NCI-H82 (cell line): ENCODE data around the gene FAM43B.

Source experiments
- DNase-seq: peaks from one replicate; lab custom pipeline; 2025; lab: John Stamatoyannopoulos, UW

Gene FAM43B

DNA sequence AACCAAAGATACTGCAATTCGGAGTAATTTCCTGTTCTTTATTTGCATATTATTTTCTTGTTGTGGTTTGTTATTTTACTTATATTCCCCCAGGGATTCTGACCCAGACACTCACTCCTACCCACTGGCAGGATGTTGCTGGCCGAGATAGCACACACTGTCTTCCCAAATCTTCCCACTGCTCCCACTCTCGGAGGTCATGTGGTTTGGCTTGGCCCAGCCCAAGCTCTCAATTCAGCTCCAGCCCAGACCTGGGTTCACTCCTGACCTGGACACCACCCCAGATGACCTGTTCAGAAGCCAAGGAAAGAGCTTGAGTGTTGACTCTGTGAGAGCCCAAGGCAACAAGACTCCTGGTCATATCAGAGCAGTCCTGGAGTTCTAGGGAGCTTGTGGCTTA is 1.2 kb upstream of the FAM43B start:
- no peak for DNase-seq

GRCh38 chr1:20552728-20553445 is 514 bp downstream of the FAM43B start:
- peak; percentile 37 for DNase-seq

DNA sequence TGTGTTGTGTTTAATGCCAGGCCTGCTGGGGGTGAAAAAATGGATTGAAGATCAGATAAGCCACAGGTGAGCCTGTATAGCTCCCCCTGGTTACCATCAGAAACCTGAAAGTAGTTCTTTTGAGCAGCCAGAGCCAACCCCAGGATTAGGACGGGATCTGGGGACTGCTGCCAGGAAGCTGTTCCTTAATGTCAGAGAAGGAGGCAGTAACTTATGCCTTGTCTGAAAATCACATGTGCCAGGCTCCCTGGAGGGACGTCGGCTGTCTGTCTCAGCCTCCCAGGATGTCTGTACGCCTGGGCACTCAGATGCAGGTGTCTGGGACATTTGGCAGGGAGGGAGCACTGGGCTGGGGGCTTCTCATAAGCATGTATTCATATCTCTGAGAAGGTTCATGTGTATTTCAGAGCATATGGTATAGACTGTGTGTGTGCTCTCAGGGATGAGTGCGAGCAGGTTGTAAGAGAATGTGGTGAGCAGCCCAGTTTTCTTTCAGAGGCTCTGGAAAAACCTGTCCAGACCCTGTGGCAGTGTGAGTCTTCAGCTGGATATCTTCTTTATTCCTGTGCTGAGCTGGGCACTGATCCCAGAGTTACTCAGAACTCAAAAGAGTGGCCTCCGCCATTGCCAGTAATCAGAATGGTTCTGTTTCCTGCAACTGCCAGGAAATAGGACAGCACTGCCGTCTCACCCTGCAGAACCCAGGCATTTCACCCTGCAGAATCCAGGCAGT is 2.8 kb downstream of the FAM43B start:
- no peak for DNase-seq

DNA sequence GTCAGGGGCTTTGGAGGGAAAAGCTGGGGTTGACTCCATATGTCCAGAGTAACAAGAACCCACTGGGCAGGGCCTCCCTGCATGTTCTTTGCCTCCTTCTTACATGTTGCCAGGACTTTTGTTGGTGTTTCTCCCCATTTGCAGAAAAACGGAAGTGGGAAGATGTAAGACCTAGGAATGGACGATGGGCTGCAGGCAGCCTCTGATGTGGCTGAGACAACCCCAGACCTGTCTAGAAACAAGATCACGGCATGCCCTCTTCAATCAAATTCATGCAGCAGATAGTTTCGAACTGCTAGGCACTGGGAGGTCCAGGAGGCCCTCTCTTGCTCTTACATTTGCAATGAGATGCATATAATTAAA is 3.4 kb downstream of the FAM43B start:
- DNase-seq: no peak

DNA sequence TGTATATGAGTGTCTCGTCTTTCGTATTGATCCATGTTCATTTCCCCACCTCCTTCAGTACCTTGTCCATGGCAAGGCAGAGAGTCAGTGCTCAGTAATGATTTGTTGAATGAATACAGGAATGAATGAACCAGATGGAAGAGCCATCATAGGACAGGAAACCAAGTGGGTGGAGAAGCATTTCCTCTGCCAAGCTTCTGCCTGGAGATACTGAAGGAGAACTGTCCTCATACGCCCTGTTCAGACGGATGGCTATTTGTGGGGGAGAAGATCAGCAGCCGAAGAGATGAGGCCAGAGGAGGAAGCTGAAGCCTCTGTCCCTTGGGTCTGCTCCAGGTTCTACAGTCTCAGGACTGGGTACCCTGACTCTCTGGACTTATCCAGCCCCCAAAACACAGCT is 5.8 kb downstream of the FAM43B start:
- no peak for DNase-seq

DNA sequence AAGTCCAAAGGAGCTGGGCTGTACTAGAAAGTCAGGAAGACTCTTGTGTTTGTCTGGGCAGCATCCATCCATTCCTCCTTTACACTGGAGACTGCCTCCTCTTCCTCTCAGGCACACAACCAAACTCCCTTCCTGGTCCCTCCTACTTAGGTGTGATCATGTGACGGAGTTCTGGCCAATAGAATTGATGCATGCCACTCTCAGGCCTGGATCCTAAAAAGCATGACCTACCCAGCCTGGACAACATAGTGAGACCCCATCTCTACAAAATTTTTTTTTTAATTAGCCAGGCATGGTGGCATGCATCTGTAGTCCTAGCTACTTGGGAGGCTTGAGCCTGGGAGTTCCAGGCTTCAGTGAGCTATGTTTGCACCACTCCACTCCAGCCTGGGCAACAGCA is 8.6 kb downstream of the FAM43B start:
- DNase-seq: no peak

- no peak for DNase-seq
Observed at GRCh38 chr1:20565234-20565633, 12.9 kb downstream of the FAM43B start.

DNA sequence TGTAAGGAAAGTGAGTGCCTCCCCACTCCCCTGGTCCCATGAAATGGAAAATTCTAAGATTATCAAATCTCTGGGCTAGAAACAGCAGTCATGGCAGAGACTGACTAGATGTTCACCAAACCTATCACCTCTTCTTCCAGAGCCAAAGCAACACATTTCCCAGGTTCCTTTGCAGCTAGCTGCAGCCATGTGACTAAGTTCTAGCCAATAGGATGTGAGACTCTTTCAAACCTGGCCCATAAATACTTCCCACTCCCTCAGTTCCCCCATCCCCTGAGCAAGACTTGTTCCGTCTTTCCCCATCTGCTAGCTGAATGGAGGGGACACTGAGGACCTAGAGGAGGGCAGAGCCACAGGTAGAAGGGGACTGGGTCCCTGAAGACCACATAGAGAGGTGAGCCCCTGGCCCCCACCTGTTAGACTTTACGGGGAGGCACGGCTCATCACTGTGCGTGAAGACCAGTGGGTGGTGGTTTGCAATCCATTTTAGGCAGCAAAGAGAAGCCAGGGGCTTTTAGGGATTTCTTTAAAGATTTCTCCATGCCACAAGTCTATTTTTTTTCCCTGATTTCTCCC is 17.2 kb downstream of the FAM43B start:
- no peak for DNase-seq

DNA sequence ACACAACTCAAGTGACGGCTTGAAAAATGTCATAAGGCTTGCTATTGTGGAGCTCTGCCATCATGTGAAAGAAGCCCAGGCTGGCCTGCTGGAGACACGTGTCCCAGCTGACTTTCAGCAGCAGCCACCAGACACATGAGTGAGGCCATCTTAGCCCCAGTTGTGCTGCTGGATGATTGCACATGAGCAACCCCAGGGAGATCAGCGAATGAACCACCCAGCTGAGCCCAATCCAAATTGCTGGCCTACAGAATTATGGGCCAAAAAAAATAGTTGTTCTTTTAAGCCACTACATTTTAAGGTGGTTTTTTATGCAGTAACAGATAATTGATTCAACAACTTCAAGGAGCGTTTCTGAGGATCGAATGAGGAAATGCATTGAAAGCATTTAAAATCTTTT is 19.1 kb downstream of the FAM43B start:
- DNase-seq: no peak

DNA sequence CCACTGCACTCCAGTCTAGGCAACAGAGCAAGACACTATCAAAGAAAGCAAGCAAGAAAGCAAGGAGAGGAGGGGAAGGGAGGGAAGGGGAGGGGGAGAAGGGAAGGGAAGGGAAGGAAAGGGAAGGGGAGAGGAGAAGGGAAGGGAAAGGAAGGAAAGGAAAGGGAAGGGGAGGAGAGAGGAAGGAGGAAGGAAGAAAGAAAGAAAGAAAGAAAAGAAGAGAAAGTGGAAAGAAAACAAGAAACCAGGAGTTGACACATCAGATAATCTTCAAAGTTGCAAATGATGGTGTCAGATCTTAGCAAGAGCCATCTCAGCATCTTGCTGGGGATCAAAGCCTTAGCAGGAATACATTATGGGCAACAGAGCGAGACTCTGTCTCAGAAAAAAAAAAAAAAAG is 21.6 kb downstream of the FAM43B start:
- DNase-seq: no peak

GRCh38 chr1:20574686-20575540 is 22.5 kb downstream of the FAM43B start:
- DNase-seq: peak; percentile 91

DNA sequence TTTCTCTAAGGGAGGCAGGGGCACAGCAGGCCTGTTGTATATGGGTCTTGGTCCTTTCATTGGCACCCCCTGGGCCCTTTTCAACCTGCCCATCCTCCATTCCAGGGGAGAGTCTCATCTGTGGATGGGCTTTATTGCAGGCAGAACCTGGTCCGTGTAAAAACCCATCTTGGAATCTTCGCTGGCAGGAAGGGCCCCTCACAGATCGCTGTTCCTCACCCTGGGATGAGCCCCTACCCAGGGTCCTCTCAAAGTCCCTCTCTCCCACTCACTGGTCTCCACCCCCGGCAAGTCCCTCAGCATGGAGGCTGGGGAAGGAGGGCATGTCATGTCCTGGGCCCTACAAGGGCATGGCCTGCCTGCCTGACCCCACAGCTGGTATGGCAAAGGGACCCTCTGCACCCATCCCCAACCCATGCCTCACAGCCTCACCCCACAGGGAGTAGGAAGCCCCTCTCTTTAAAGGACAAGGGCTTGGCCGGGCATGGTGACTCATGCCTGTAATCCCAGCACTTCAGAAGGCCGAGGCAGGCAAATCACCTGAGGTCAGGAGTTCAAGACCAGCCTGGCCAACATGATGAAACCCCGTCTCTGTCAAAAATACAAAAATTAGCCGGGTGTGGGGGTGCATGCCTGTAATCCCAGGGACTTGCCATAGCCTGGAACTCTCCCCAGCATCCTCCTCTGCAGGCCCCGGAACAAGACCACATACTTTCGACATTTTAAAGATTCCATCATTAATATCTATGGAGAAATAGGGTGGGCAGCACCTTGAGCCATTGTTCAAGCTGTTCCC is 23.4 kb downstream of the FAM43B start:
- no peak for DNase-seq

- no peak for DNase-seq
Observed at GRCh38 chr1:20578062-20578461, 25.7 kb downstream of the FAM43B start.

DNA sequence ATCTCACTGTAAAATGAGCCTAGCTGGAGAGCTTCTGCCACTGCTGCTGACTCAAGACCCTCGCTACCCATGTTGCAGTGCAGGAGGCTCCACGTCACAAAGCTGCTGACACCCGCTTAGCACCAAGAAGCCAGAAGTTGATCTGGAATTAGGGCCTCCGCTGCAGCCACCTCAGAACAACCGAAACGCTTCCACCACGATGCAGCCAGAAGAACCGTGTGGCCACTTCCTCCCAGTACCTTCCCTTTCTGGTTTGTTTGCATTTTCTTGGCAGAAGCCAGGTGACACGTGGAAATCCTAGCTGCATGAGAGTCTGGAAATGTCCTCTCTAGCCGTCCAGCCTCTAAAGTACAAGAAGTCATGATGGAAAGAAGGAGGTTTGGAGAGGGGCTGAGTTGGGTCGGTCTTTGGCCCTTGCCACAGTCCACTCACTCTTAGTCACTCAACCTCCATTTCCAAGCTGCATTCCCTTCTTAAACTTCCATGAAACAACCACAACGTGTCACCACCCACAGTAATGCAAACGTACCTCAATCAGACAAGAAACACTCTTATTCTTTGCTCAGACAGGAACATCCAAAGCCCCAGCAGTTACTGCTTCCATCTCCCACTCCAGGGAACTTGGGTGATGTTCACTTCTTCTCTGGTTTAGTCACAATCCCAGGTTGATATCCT is 26.5 kb downstream of the FAM43B start:
- DNase-seq: no peak

DNA sequence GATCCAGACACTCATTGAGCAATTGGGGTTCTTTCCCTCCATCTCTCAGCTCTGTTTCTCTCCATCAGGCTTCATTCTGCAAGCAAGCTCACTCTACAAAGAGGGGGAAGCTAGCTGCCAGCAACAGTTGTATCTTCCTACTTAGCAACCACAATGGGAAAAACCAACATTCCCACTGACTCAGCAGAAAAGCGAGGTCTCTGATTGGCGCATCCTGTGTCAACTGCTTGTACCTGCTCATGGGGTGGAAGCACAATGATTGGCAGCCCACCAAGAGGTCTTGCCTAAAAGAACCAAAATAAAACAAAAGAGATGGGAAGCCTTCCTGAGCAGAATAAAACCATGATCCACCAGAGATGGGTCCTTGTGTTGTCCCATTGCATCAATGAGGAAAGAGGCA is 32.5 kb downstream of the FAM43B start:
- no peak for DNase-seq

GRCh38 chr1:20586953-20587660 is 34.7 kb downstream of the FAM43B start:
- no peak for DNase-seq

GRCh38 chr1:20587661-20588053 is 35.3 kb downstream of the FAM43B start:
- no peak for DNase-seq

GRCh38 chr1:20588634-20589225 is 36.4 kb downstream of the FAM43B start, which contains the start of gene CDA:
TSS of gene CDA (plus strand) at chr1:20589097. CDS start at chr1:20589130, 33 bp downstream.
- DNase-seq: no peak

DNA sequence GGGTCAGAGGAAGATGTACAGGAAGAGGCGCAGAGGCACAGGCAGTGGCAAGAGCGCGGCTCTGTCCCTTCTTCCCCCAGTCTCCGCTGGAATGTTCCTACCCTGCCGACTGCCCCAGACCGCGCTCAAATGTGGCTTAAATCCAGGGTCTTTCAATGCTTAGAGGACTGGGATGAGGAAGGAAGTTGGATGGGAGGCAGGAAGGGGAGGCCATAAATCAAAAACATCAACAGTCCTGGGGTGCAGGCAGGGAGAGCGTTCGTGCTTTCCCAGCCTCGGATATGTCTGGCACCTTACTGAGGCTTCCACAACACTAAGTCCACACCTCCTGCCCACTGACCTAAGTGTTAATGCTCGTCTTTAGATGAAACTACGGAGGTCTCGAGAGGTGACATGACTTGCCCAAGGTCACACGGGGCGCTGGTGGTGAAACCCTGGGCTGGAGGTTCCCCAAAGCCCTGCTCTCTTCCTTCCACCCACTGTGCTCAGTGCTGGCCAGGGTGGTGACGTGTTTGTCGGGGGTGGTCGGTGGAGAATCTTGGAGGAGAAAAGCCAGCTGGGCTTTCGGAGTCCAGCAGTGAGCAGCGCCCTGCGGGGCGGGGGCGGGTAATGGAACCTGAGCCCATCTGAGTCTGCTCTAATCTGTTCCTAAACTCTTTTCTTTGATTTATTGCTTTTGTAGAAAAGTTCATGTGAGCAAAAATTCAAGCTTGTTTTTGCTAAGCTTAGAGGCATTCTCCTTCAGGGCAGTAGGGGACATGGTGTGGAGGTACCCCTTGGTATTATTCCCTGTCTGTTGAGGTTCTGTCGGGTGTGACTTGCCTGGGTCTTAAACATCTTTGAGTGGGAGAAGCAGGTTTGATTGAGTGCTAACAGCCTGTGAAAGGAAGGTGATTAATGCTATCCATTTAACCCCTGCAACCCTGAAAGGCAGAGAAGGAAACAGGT is 37.2 kb downstream of the FAM43B start:
- peak; percentile 66 for DNase-seq
